ENCODE data around the gene RBCK1. TPM values are rescaled to one million over a fixed set of nuclear protein-coding genes. Genes with fewer than 3 reads are reported as not detected.

The RBCK1 gene
- 100 to 1,000 TPM in 3 of 4 donors, 10 to 100 TPM in 1; 74.8 to 176 (median 158) TPM for polyA plus RNA-seq
- long read RNA-seq, donor 1, transcript RBCK1-202 (12 exons, 2,774 nt), result minor isoform, 8 of 111 reads
- long read RNA-seq, donor 1, transcript RBCK1-205 (3 exons, 1,024 nt), result minor isoform, 8 of 111 reads
- long read RNA-seq, donor 1, transcript RBCK1-213 (3 exons, 1,200 nt), result major isoform, 51 of 111 reads
- long read RNA-seq, donor 1, partial matches to known transcripts, result 20 of 111 reads
- long read RNA-seq, donor 1, other reads (novel, unspliced or antisense), result 19 of 111 reads
- long read RNA-seq, donor 2, transcript RBCK1-213 (3 exons, 1,200 nt), result major isoform, 12 of 14 reads
- long read RNA-seq, donor 2, partial matches to known transcripts, result 0 of 14 reads
- long read RNA-seq, donor 2, other reads (novel, unspliced or antisense), result 0 of 14 reads
- long read RNA-seq, donor 3, transcript RBCK1-213 (3 exons, 1,200 nt), result major isoform, 15 of 28 reads
- long read RNA-seq, donor 3, partial matches to known transcripts, result 8 of 28 reads
- long read RNA-seq, donor 3, other reads (novel, unspliced or antisense), result 0 of 28 reads
- long read RNA-seq, donor 4, result 0 reads
- long read RNA-seq, donor 5, partial matches to known transcripts, result 5 of 6 reads
- long read RNA-seq, donor 5, other reads (novel, unspliced or antisense), result 0 of 6 reads
- long read RNA-seq, donor 6, transcript RBCK1-213 (3 exons, 1,200 nt), result major isoform, 14 of 22 reads
- long read RNA-seq, donor 6, partial matches to known transcripts, result 0 of 22 reads
- long read RNA-seq, donor 6, other reads (novel, unspliced or antisense), result 0 of 22 reads
- long read RNA-seq, donor 7, transcript RBCK1-202 (12 exons, 2,774 nt), result major isoform, 13 of 28 reads
- long read RNA-seq, donor 7, transcript RBCK1-213 (3 exons, 1,200 nt), result minor isoform, 8 of 28 reads
- long read RNA-seq, donor 7, partial matches to known transcripts, result 6 of 28 reads
- long read RNA-seq, donor 7, other reads (novel, unspliced or antisense), result 0 of 28 reads
- long read RNA-seq, donor 8, result 0 reads
- long read RNA-seq, donor 9, transcript RBCK1-213 (3 exons, 1,200 nt), result major isoform, 6 of 9 reads
- long read RNA-seq, donor 9, partial matches to known transcripts, result 0 of 9 reads
- long read RNA-seq, donor 9, other reads (novel, unspliced or antisense), result 0 of 9 reads
- long read RNA-seq, donor 10, transcript RBCK1-213 (3 exons, 1,200 nt), result major isoform, 14 of 30 reads
- long read RNA-seq, donor 10, transcript RBCK1-202 (12 exons, 2,774 nt), result minor isoform, 7 of 30 reads
- long read RNA-seq, donor 10, partial matches to known transcripts, result 7 of 30 reads
- long read RNA-seq, donor 10, other reads (novel, unspliced or antisense), result 0 of 30 reads

- WGBS, 3 donors, result 0 to 1% (median 0%) methylated on average over 37 to 80 of the region's 87 CpGs
- Histone ChIP-seq H3K4me1 (ENCODE audit: control insufficient read depth in 3 of 3, insufficient read depth in 2 of 3, low read depth in 1 of 3, low read length in 2 of 3) (peaks cover 5 to 16% (median 12%) of the 10 kb centered on the region in 3 donors), H3K36me3 (ENCODE audit: control insufficient read depth in 3 of 3, insufficient read depth in 2 of 3, low read depth in 1 of 3, low read length in 3 of 3) (peaks cover 0 to 17% (median 2%) of the 10 kb centered on the region in 3 donors), H3K4me3 (ENCODE audit: low read depth in 1 of 3, low read length in 3 of 3) (peak within 1 kb of the TSS; percentile 94 to 99 (median 96)), H3K27me3 (ENCODE audit: control insufficient read depth in 3 of 3, insufficient read depth in 3 of 3, low read length in 3 of 3) (no peaks in the 10 kb centered on the region), H3K9me3 (ENCODE audit: control insufficient read depth in 2 of 2, insufficient read depth in 1 of 2, low read depth in 1 of 2, low read length in 1 of 2) (peaks cover 0 to 5% of the 10 kb centered on the region in 2 donors), H3K27ac (ENCODE audit: low read depth in 1 of 3, low read length in 2 of 3) (peak within 1 kb of the TSS; percentile 85 to 97 (median 95))
- DNase-seq (peak; percentile 87 to 96), FAIRE-seq (no peak)
Observed at GRCh38 chr20:407953-408842, at the start of gene RBCK1. TSS of gene RBCK1 (plus strand) at chr20:408299. CDS start at chr20:408758, 459 bp downstream.

- FAIRE-seq, result no peak
- DNase-seq, result no peak
- WGBS, 3 donors, result 75 to 86% (median 82%) methylated on average over 4 of the region's 4 CpGs
Observed at GRCh38 chr20:358891-359555, 49.1 kb upstream of the RBCK1 start.

GRCh38 chr20:361561-361960, 46.5 kb upstream of the RBCK1 start:
- H3K4me1 ChIP-seq (ENCODE audit: control insufficient read depth in 3 of 3, insufficient read depth in 2 of 3, low read depth in 1 of 3, low read length in 2 of 3), result peaks cover 0 to 8% (median 0%) of the 10 kb centered on the region in 3 donors
- no peaks in the 10 kb centered on the region for H3K36me3 ChIP-seq (ENCODE audit: control insufficient read depth in 3 of 3, insufficient read depth in 2 of 3, low read depth in 1 of 3, low read length in 3 of 3)
- no peak for FAIRE-seq
- H3K27me3 ChIP-seq (ENCODE audit: control insufficient read depth in 3 of 3, insufficient read depth in 3 of 3, low read length in 3 of 3), result no peaks in the 10 kb centered on the region
- no peaks in the 10 kb centered on the region for H3K9me3 ChIP-seq (ENCODE audit: control insufficient read depth in 2 of 2, insufficient read depth in 1 of 2, low read depth in 1 of 2, low read length in 1 of 2)
- H3K27ac ChIP-seq (ENCODE audit: low read depth in 1 of 3, low read length in 2 of 3), result no peak overlapping the region
- DNase-seq, result no peak
- no peak overlapping the region for H3K4me3 ChIP-seq (ENCODE audit: low read depth in 1 of 3, low read length in 3 of 3)
- WGBS, 3 donors, result 79 to 85% (median 81%) methylated on average over 8 of the region's 8 CpGs

More at GRCh38 chr20:358891-359555, 49.1 kb upstream of the RBCK1 start:
- no peak overlapping the region for H3K4me3 ChIP-seq (ENCODE audit: low read depth in 1 of 3, low read length in 3 of 3)
- H3K4me1 ChIP-seq (ENCODE audit: control insufficient read depth in 3 of 3, insufficient read depth in 2 of 3, low read depth in 1 of 3, low read length in 2 of 3), result no peaks in the 10 kb centered on the region
- no peaks in the 10 kb centered on the region for H3K9me3 ChIP-seq (ENCODE audit: control insufficient read depth in 2 of 2, insufficient read depth in 1 of 2, low read depth in 1 of 2, low read length in 1 of 2)
- H3K27me3 ChIP-seq (ENCODE audit: control insufficient read depth in 3 of 3, insufficient read depth in 3 of 3, low read length in 3 of 3), result no peaks in the 10 kb centered on the region
- peaks cover 0 to 3% (median 0%) of the 10 kb centered on the region in 3 donors for H3K36me3 ChIP-seq (ENCODE audit: control insufficient read depth in 3 of 3, insufficient read depth in 2 of 3, low read depth in 1 of 3, low read length in 3 of 3)
- H3K27ac ChIP-seq (ENCODE audit: low read depth in 1 of 3, low read length in 2 of 3), result no peak overlapping the region

GRCh38 chr20:362271-363254, 45.5 kb upstream of the RBCK1 start:
- peak overlapping the region in 1 of 3 donors; percentile 8 for H3K27ac ChIP-seq (ENCODE audit: low read depth in 1 of 3, low read length in 2 of 3)
- H3K9me3 ChIP-seq (ENCODE audit: control insufficient read depth in 2 of 2, insufficient read depth in 1 of 2, low read depth in 1 of 2, low read length in 1 of 2), result no peaks in the 10 kb centered on the region
- FAIRE-seq (no peak), DNase-seq (peak; percentile 74 to 77)
- peaks cover 0 to 8% (median 0%) of the 10 kb centered on the region in 3 donors for H3K4me1 ChIP-seq (ENCODE audit: control insufficient read depth in 3 of 3, insufficient read depth in 2 of 3, low read depth in 1 of 3, low read length in 2 of 3)
- 63 to 67% (median 64%) methylated on average over 13 of the region's 13 CpGs for WGBS, 3 donors
- no peak overlapping the region for H3K4me3 ChIP-seq (ENCODE audit: low read depth in 1 of 3, low read length in 3 of 3)
- H3K27me3 ChIP-seq (ENCODE audit: control insufficient read depth in 3 of 3, insufficient read depth in 3 of 3, low read length in 3 of 3), result no peaks in the 10 kb centered on the region
- no peaks in the 10 kb centered on the region for H3K36me3 ChIP-seq (ENCODE audit: control insufficient read depth in 3 of 3, insufficient read depth in 2 of 3, low read depth in 1 of 3, low read length in 3 of 3)

GRCh38 chr20:363319-364078, 44.6 kb upstream of the RBCK1 start:
- 86 to 91% (median 87%) methylated on average over 13 of the region's 13 CpGs for WGBS, 3 donors
- no peak overlapping the region for H3K4me3 ChIP-seq (ENCODE audit: low read depth in 1 of 3, low read length in 3 of 3)
- no peaks in the 10 kb centered on the region for H3K27me3 ChIP-seq (ENCODE audit: control insufficient read depth in 3 of 3, insufficient read depth in 3 of 3, low read length in 3 of 3)
- H3K27ac ChIP-seq (ENCODE audit: low read depth in 1 of 3, low read length in 2 of 3), result no peak overlapping the region
- H3K36me3 ChIP-seq (ENCODE audit: control insufficient read depth in 3 of 3, insufficient read depth in 2 of 3, low read depth in 1 of 3, low read length in 3 of 3), result no peaks in the 10 kb centered on the region
- FAIRE-seq (no peak), DNase-seq (no peak)
- no peaks in the 10 kb centered on the region for H3K9me3 ChIP-seq (ENCODE audit: control insufficient read depth in 2 of 2, insufficient read depth in 1 of 2, low read depth in 1 of 2, low read length in 1 of 2)
- peaks cover 0 to 8% (median 0%) of the 10 kb centered on the region in 3 donors for H3K4me1 ChIP-seq (ENCODE audit: control insufficient read depth in 3 of 3, insufficient read depth in 2 of 3, low read depth in 1 of 3, low read length in 2 of 3)
